Mesothelial cell of epicardium (in vitro differentiated cells): ENCODE data around the gene ADPRM. TPM values are rescaled to one million over a fixed set of nuclear protein-coding genes. Genes with fewer than 3 reads are reported as not detected.

ENCODE experiments used
- DNase-seq, 2 experiments: peaks; one replicate each; pipeline ENCODE4 v3.0.0; 2021; ENCODE audit warnings: low spot score in 2 of 2; ENCODE audit not compliant: unreplicated experiment in 2 of 2
- H3K27ac Mint-ChIP-seq: 2 replicates; pipeline ENCODE4 v1.8.0; 2021; ENCODE audit warnings: mixed read lengths
- H3K27me3 Mint-ChIP-seq: 2 replicates; pipeline ENCODE4 v1.8.0; 2021; ENCODE audit warnings: low read depth, mixed read lengths
- H3K36me3 Mint-ChIP-seq: 2 replicates; pipeline ENCODE4 v1.8.0; 2021; ENCODE audit warnings: mixed read lengths
- H3K4me1 Mint-ChIP-seq: 2 replicates; pipeline ENCODE4 v1.8.0; 2021; ENCODE audit warnings: mixed read lengths
- H3K4me3 Mint-ChIP-seq: 2 replicates; pipeline ENCODE4 v1.8.0; 2021; ENCODE audit warnings: mild to moderate bottlenecking, moderate library complexity, mixed read lengths
- H3K9me3 Mint-ChIP-seq: 2 replicates; pipeline ENCODE4 v1.8.0; 2021; ENCODE audit warnings: mixed read lengths
- total RNA-seq: library from RNA; stranded (reverse); gene quantifications from 3 replicates; pipeline ENCODE4 v1.2.1, GENCODE V29; 2021
- TF ChIP-seq, protein P1 (sequence below): fragments of 200-600 bp; sonication (generic); IDR thresholded peaks from one replicate; pipeline ENCODE4 v1.5.0; 2021; ENCODE audit warnings: antibody characterized with exemption; ENCODE audit not compliant: unreplicated experiment

The ADPRM gene
- total RNA-seq, 1 donor from 2014 or later: 9.1 TPM

GRCh38 chr17:10652984-10653659 lies 44.3 kb upstream of the ADPRM start:
- H3K36me3 Mint-ChIP-seq: no peaks in the 10 kb centered on the region
- H3K27ac Mint-ChIP-seq: no peak overlapping the region
- H3K27me3 Mint-ChIP-seq: no peaks in the 10 kb centered on the region
- H3K4me3 Mint-ChIP-seq: no peak overlapping the region
- DNase-seq: no peak
- H3K9me3 Mint-ChIP-seq: no peaks in the 10 kb centered on the region
- no peaks in the 10 kb centered on the region for H3K4me1 Mint-ChIP-seq
- TF ChIP-seq, protein P1, sequence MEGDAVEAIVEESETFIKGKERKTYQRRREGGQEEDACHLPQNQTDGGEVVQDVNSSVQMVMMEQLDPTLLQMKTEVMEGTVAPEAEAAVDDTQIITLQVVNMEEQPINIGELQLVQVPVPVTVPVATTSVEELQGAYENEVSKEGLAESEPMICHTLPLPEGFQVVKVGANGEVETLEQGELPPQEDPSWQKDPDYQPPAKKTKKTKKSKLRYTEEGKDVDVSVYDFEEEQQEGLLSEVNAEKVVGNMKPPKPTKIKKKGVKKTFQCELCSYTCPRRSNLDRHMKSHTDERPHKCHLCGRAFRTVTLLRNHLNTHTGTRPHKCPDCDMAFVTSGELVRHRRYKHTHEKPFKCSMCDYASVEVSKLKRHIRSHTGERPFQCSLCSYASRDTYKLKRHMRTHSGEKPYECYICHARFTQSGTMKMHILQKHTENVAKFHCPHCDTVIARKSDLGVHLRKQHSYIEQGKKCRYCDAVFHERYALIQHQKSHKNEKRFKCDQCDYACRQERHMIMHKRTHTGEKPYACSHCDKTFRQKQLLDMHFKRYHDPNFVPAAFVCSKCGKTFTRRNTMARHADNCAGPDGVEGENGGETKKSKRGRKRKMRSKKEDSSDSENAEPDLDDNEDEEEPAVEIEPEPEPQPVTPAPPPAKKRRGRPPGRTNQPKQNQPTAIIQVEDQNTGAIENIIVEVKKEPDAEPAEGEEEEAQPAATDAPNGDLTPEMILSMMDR: no peak

GRCh38 chr17:10653987-10654386 lies 43.4 kb upstream of the ADPRM start:
- H3K9me3 Mint-ChIP-seq: no peaks in the 10 kb centered on the region
- no peak overlapping the region for H3K4me3 Mint-ChIP-seq
- no peak for DNase-seq
- TF ChIP-seq, protein P1: no peak
- H3K27me3 Mint-ChIP-seq: no peaks in the 10 kb centered on the region
- H3K36me3 Mint-ChIP-seq: no peaks in the 10 kb centered on the region
- no peaks in the 10 kb centered on the region for H3K4me1 Mint-ChIP-seq
- no peak overlapping the region for H3K27ac Mint-ChIP-seq

GRCh38 chr17:10657148-10657547 lies 40.2 kb upstream of the ADPRM start, which contains the start of gene MYH3:
Gene MYH3 (minus strand): TSS chr17:10657309. CDS start chr17:10655064, 2,245 bp downstream.
- Mint-ChIP-seq H3K27me3 (no peaks in the 10 kb centered on the region), H3K4me3 (no peak within 1 kb of the TSS), H3K9me3 (no peaks in the 10 kb centered on the region), H3K27ac (no peak within 1 kb of the TSS), H3K4me1 (no peaks in the 10 kb centered on the region), H3K36me3 (peaks cover 4% of the 10 kb centered on the region)
- TF ChIP-seq, protein P1: no peak
- DNase-seq: no peak

DNA sequence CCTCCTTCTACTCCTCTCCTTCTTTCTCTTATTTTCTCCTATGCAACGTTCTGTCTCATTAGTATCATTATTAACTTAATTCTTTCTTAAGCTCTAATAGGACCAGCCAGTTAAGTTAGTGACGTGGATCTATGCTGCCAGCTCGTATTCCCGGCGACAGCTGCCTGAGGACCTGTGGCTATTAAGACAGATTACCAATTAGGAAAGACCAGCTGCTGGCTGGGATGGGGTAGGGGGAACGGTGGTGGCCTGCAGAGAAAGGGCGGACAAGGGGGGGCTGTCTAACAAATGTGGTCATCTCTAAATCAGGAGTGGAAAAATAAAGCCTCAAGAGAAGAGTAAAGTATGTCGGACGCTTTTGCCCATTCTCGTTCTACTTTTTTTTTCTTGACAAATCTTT lies 39.5 kb upstream of the ADPRM start:
- no peaks in the 10 kb centered on the region for H3K4me1 Mint-ChIP-seq
- no peak overlapping the region for H3K27ac Mint-ChIP-seq
- TF ChIP-seq, protein P1: no peak

DNA sequence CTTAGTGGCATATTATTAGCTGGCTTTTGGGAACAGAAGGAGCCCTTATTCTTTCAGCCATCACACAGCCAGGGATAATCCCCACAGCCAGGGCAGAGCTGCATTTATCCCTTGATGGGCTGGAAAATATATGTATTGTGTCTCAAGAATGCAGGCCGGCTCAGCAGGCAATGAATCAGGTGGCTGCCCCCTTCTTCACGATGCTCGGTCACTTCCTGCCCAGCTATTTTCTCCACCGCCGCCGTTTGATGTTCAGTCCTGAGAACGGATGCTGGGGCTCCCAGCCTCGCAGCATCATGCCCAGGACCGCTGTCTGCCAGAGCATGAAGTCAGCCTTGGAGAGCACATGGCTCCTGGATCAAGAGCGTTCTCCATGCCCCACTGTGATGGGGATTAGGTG lies 36.0 kb upstream of the ADPRM start:
- H3K27ac Mint-ChIP-seq: no peak overlapping the region
- no peak overlapping the region for H3K4me3 Mint-ChIP-seq
- DNase-seq: no peak
- TF ChIP-seq, protein P1: no peak
- H3K4me1 Mint-ChIP-seq: no peaks in the 10 kb centered on the region
- H3K36me3 Mint-ChIP-seq: peaks cover 7% of the 10 kb centered on the region
- H3K27me3 Mint-ChIP-seq: no peaks in the 10 kb centered on the region
- no peaks in the 10 kb centered on the region for H3K9me3 Mint-ChIP-seq

More for the DNA sequence above, 39.5 kb upstream of the ADPRM start:
- Mint-ChIP-seq H3K27me3 (no peaks in the 10 kb centered on the region), H3K9me3 (no peaks in the 10 kb centered on the region), H3K36me3 (peaks cover 4% of the 10 kb centered on the region), H3K4me3 (no peak overlapping the region)
- no peak for DNase-seq
